Measurements from ENCODE around the gene CASS4. TPM values are rescaled to one million over a fixed set of nuclear protein-coding genes. Genes with fewer than 3 reads are reported as not detected.

CASS4 gene
- total and polyA plus RNA-seq, 9 of the 15 experiments (the other 6 are each of a cell fraction or from before 2014, with no cell fraction given): 8.1 to 53.8 (median 26.7) TPM

- TF ChIP-seq THRA (IDR thresholded peaks at IDR 0.05) (no peak), ZNF592 (IDR thresholded peaks at IDR 0.05) (peak; percentile 94), TAF9B (IDR thresholded peaks at IDR 0.05; ENCODE audit: partially characterized antibody) (peak; percentile 87), MAFF (IDR thresholded peaks at IDR 0.05; ENCODE audit: low read length) (no peak), FOXO4 (CRISPR knock-in tag; IDR thresholded peaks at IDR 0.05) (no peak), TFAP4 (CRISPR knock-in tag; IDR thresholded peaks at IDR 0.05; ENCODE audit: borderline replicate concordance) (peak; percentile 99), TSC22D4 (tag; IDR thresholded peaks at IDR 0.05) (no peak), MNT (conservative IDR thresholded peaks at IDR 0.05) (peak; percentile 86 to 92), SOX6 (IDR thresholded peaks at IDR 0.05) (peak; percentile 92), TEAD2 (tag; IDR thresholded peaks at IDR 0.05) (no peak), ESRRB (CRISPR knock-in tag; IDR thresholded peaks at IDR 0.05; ENCODE audit: borderline replicate concordance) (no peak), FOXA3 (CRISPR knock-in tag; conservative IDR thresholded peaks at IDR 0.05 in 1 of 2, IDR thresholded peaks at IDR 0.05 in 1 of 2) (no peak), KLF6 (CRISPR knock-in tag; IDR thresholded peaks at IDR 0.05; ENCODE audit: borderline replicate concordance) (peak; percentile 42; the same call in 1 of the 2 replicates), CREB3 (tag; conservative IDR thresholded peaks at IDR 0.05; ENCODE audit: low read depth) (no peak; the same call in 1 of the 2 replicates), PURB (CRISPR knock-in tag; IDR thresholded peaks at IDR 0.05; ENCODE audit: low read depth) (no peak), ZNF134 (CRISPR knock-in tag; conservative IDR thresholded peaks at IDR 0.05) (no peak), L3MBTL2 (IDR thresholded peaks at IDR 0.05) (peak; percentile 95)
Measured at GRCh38 chr20:56362833-56363413, 49.1 kb upstream of the CASS4 start (continued).
